Effector memory CD8-positive, alpha-beta T cell (primary cell): ENCODE measurements around the gene CEP170.
"Not testable (repeated sequence)": the region's sequence is repeated elsewhere in the genome, so short reads cannot be mapped to it uniquely, and the experiment has no call there.

ENCODE experiments used
- ATAC-seq: fragments of 150-1000 bp; cut with Tn5 transposase; replicated peaks from 2 replicates; pipeline ENCODE4 v1.10.0; 2021; ENCODE audit warnings: mild to moderate bottlenecking, moderate library complexity
- DNase-seq, 3 experiments: peaks; one replicate each; pipeline ENCODE4 v3.0.0; 2021
- H3K27ac Mint-ChIP-seq, 2 donors: one replicate each; pipeline ENCODE4 v1.8.0; 2022; ENCODE audit warnings: mild to moderate bottlenecking in 2 of 2, mixed read lengths in 2 of 2, moderate library complexity in 2 of 2
- H3K27me3 Mint-ChIP-seq, 2 donors: one replicate each; pipeline ENCODE4 v1.8.0; 2022; ENCODE audit warnings: mixed read lengths in 2 of 2
- H3K36me3 Mint-ChIP-seq: one replicate; pipeline ENCODE4 v1.8.0; 2022; ENCODE audit warnings: mild to moderate bottlenecking, moderate library complexity, mixed read lengths; ENCODE audit not compliant: insufficient read depth
- H3K4me1 Mint-ChIP-seq, 2 donors: one replicate each; pipeline ENCODE4 v1.8.0; 2022; ENCODE audit warnings: low read depth in 2 of 2, mixed read lengths in 2 of 2
- H3K4me3 Mint-ChIP-seq, 2 donors: one replicate each; pipeline ENCODE4 v1.8.0; 2022; ENCODE audit warnings: mild to moderate bottlenecking in 2 of 2, mixed read lengths in 2 of 2, moderate library complexity in 2 of 2
- H3K9me3 Mint-ChIP-seq, 2 donors: one replicate each; pipeline ENCODE4 v1.8.0; 2022; ENCODE audit warnings: mixed read lengths in 2 of 2

Gene CEP170

DNA sequence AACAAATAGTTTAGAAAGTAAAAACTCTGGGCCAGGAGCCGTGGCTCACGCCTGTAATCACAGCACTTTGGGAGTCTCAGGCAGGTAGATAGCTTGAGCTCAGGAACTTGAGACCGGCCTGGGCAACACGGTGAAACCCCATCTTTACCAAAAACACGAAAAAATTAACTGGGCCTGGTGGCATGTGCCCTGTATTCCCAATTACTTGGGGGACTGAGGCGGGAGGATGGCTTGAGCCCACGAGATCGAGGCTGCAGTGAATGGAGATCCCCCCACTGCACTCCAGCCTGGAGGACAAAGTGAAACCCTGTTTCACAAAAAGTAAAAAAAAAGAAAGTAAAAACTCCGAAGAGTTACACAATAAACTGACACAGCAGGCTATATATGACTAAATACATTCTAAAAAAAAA lies 10.6 kb downstream of the CEP170 start:
- H3K4me1 Mint-ChIP-seq: peaks cover 0 to 6% of the 10 kb centered on the region in 2 donors
- H3K27ac Mint-ChIP-seq: no peak overlapping the region
- DNase-seq: no peak

DNA sequence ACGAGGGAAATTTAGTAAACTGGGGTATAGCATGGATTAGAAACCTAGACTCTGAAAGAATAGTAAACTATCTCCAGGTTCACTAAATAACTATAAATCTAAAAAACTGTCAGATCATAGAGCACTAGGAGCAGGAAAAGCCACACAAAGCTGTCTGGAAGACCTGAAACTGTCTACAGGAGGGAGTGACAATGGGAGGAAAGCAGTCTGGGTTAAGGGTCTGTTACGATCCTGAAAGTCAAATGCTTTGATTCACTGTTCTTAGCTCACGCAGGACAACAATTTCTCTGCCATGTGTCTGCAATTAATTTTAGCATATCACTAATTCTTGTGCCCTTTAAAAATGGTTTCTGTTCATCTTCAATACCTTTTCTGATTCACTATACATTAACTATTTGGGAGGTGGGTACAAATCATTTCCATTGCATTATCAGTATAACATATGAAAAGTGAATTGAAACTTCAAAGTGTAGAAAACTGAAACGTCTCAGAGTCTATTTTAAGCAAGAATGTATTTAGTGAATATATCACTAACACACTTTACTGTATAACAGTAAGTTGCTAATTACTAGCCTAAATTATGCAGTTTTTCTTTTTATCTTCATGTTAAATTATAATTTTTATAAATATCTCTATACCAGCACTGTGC lies 18.4 kb downstream of the CEP170 start:
- Mint-ChIP-seq H3K27ac (no peak overlapping the region), H3K4me1 (no peaks in the 10 kb centered on the region)

More for the DNA sequence above, 10.6 kb downstream of the CEP170 start:
- Mint-ChIP-seq H3K4me3 (no peak overlapping the region), H3K9me3 (no peaks in the 10 kb centered on the region), H3K27me3 (no peaks in the 10 kb centered on the region), H3K36me3 (peaks cover 5% of the 10 kb centered on the region)
- no peak for ATAC-seq

DNA sequence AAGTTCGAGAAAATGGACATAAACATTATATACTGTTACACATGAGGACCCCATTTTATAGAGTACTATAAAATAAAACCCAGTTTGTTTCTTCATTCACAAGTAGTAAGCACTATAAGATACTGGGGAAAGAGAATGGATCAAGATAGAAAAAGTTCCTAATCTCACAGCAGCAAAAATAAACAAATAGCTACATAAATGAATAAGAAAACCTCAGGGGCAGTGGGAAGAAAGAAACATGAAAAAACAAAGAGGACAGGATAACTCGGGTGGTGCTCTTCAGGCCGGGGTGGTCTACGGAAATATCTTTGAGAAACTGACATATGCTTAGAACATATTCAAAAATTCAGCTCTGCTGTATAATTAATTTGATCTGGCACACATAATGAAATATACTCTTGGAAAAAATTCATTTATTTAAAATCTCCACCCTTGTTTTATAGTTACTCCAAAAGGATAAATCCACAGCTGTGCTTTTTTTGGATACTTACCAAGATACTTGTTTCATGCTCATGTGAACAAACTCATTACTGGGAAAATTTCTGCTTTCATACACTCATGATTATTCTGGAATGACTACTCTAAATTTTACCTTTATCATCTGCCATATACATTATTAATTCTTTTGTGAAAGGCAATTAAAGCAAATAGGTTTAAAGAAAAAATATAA lies 20.0 kb downstream of the CEP170 start:
- Mint-ChIP-seq H3K4me1 (no peaks in the 10 kb centered on the region), H3K27ac (no peak overlapping the region), H3K27me3 (no peaks in the 10 kb centered on the region), H3K4me3 (no peak overlapping the region), H3K36me3 (peaks cover 3% of the 10 kb centered on the region), H3K9me3 (peaks cover 7 to 9% of the 10 kb centered on the region in 2 donors)
- DNase-seq: no peak
- no peak for ATAC-seq

More for the DNA sequence above, 18.4 kb downstream of the CEP170 start:
- Mint-ChIP-seq H3K36me3 (peaks cover 8% of the 10 kb centered on the region), H3K27me3 (no peaks in the 10 kb centered on the region), H3K9me3 (no peaks in the 10 kb centered on the region), H3K4me3 (no peak overlapping the region)
- ATAC-seq (no peak), DNase-seq (no peak)

DNA sequence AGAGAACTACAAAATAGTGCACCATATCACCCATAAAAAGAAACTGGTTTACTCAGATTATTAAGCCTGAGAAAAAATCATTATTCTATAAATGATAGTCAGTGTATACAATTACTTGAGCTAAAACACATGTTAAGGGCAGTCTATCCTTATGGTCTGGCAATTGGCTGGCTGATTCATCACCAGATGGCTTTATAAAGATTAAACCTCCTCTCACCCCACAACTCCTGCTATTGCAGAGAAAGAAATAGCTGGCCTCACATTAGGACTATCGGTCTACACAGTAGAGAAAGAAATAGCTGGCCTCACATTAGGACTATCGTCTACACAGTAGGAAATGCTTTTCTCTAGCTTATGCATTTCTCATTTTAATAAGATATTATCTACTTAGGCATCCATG lies 21.2 kb downstream of the CEP170 start:
- H3K4me1 Mint-ChIP-seq: peaks cover 3 to 4% of the 10 kb centered on the region in 2 donors
- DNase-seq (no peak), ATAC-seq (no peak)
- H3K27me3 Mint-ChIP-seq: no peaks in the 10 kb centered on the region
- H3K27ac Mint-ChIP-seq: no peak overlapping the region
- H3K36me3 Mint-ChIP-seq: peaks cover 3% of the 10 kb centered on the region
- H3K9me3 Mint-ChIP-seq: peaks cover 7 to 10% of the 10 kb centered on the region in 2 donors
- H3K4me3 Mint-ChIP-seq: no peak overlapping the region

DNA sequence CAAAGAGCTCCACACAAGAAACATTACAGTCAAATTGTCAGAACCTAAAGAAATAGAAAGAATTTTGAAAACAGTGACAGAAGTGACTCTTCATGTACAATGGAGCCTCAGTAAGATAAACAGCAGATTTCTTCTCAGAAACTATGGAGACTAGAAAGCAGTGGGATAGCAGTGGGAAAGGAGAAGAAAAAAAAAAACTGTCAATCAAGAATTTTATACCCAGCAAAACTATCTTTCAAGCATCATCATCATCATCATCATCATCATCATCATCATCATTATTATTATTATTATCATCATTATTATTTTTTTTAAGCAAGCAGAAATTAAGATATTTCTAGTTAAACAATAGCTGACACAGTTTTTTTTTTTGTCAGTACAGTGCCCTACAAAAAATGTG lies 24.2 kb downstream of the CEP170 start:
- no peaks in the 10 kb centered on the region for H3K27me3 Mint-ChIP-seq
- DNase-seq (no peak), ATAC-seq (no peak)
- H3K4me1 Mint-ChIP-seq: peaks cover 5 to 8% of the 10 kb centered on the region in 2 donors
- H3K4me3 Mint-ChIP-seq: no peak overlapping the region
- peaks cover 7 to 10% of the 10 kb centered on the region in 2 donors for H3K9me3 Mint-ChIP-seq
- H3K27ac Mint-ChIP-seq: no peak overlapping the region
- H3K36me3 Mint-ChIP-seq: no peaks in the 10 kb centered on the region

DNA sequence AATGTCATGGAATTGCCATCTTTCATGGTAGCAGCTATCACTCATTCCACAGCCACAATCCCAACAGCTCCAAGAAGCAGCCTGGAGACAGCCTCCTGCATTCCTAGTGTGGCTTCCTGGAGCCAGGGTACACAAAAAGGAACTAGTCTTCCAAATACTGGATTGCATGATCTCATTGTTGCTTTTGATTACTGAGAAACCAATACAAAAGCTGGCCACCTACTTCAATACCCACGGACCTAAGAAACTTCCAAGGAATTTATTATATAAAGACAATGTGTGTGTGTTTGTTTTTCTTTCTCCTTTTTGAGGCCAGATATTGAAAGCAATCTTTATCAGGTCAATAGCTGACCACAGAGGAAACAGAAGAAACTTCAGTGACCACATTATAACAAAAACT lies 25.6 kb downstream of the CEP170 start:
- ATAC-seq (no peak), DNase-seq (no peak)
- Mint-ChIP-seq H3K36me3 (no peaks in the 10 kb centered on the region), H3K4me1 (peaks cover 5 to 8% of the 10 kb centered on the region in 2 donors), H3K4me3 (no peak overlapping the region), H3K27me3 (no peaks in the 10 kb centered on the region), H3K9me3 (peaks cover 7 to 10% of the 10 kb centered on the region in 2 donors), H3K27ac (no peak overlapping the region)

DNA sequence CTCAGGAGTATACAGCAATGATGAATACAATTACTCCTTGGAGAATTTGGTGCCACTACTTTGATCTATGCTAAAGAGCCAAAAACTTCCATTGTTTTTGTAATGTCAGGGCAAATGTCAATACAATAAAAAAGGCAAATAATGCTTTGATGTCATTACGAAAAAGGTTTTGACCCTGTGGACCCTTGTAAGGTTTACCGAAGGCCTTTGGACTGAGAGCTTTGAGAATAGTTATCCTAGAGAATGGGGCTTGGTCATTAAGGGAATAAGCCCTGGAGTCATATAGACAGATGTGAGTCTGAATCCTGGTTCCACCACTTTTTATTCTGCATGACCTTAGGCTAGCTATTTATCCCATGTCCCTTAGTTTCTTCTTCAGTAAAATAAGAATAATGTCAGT lies 27.5 kb downstream of the CEP170 start:
- H3K36me3 Mint-ChIP-seq: no peaks in the 10 kb centered on the region
- DNase-seq (no peak), ATAC-seq (no peak)
- peaks cover 7 to 10% of the 10 kb centered on the region in 2 donors for H3K9me3 Mint-ChIP-seq
- no peak overlapping the region for H3K4me3 Mint-ChIP-seq
- H3K27me3 Mint-ChIP-seq: no peaks in the 10 kb centered on the region
- H3K27ac Mint-ChIP-seq: no peak overlapping the region
- peaks cover 5 to 8% of the 10 kb centered on the region in 2 donors for H3K4me1 Mint-ChIP-seq

DNA sequence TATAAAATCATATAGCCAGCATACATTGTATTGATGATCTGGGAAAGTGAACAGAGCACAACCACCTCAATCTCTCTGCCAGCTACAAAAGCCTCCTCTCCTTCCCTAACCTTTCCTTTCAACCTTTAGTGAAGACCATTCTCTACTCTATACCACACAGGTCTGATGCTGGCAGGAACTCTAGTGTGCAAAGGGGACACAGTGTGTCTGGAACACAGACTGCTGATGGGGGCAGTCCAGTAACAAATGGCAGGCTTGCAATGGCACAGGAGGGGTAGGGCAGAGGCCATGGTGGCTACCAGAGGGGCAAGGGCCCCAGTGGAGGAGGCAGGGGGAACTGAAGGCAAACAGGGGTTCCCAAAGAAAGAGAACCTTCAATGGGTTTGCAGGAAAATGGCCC lies 37.0 kb downstream of the CEP170 start:
- Mint-ChIP-seq H3K4me3 (no peak overlapping the region), H3K9me3 (no peaks in the 10 kb centered on the region), H3K27me3 (no peaks in the 10 kb centered on the region), H3K36me3 (peaks cover 14% of the 10 kb centered on the region), H3K27ac (no peak overlapping the region), H3K4me1 (peaks cover 0 to 2% of the 10 kb centered on the region in 2 donors)
- ATAC-seq: no peak
- no peak for DNase-seq

DNA sequence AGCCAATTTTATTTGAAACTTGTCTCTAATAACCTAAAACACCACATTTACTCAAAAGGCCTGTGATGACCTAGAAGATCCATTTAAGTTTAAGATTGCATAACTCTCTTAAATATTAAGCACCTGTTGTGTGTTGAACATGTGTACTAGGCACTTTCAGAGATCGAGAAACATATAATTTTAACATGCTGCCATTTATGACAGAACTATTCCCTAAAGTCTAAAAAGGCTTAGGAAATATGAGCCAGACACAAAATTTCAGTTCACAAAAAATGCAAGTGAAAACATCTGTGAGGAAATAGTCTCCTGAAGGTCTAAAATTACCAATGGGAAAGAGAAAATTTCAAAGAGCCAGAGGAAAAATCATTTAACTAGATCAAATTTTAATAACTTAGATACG lies 37.7 kb downstream of the CEP170 start:
- Mint-ChIP-seq H3K27ac (no peak overlapping the region), H3K36me3 (peaks cover 16% of the 10 kb centered on the region), H3K4me1 (peaks cover 0 to 2% of the 10 kb centered on the region in 2 donors), H3K4me3 (no peak overlapping the region), H3K27me3 (no peaks in the 10 kb centered on the region), H3K9me3 (no peaks in the 10 kb centered on the region)
- no peak for DNase-seq
- ATAC-seq: no peak

DNA sequence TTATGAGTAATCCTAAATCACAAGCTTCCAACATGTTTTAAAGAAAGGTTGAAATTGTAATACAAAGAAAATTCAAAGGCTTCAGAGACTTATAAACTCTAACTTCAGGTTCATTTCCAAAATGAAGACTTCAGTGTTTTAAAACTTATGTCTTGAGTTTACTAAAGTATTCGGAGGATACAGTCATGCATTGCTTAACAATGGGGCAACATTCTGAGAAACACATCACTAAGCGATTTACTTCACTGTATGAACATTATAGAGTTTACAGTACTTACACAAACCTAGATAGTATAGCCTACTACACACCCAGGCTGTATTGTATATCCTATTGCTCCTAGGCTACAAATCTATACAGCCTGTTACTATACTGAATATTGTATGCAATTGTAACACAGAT lies 38.3 kb downstream of the CEP170 start:
- no peaks in the 10 kb centered on the region for H3K9me3 Mint-ChIP-seq
- DNase-seq (no peak), ATAC-seq (no peak)
- H3K36me3 Mint-ChIP-seq: peaks cover 15% of the 10 kb centered on the region
- peaks cover 0 to 2% of the 10 kb centered on the region in 2 donors for H3K4me1 Mint-ChIP-seq
- H3K27ac Mint-ChIP-seq: no peak overlapping the region
- H3K4me3 Mint-ChIP-seq: no peak overlapping the region
- H3K27me3 Mint-ChIP-seq: no peaks in the 10 kb centered on the region

DNA sequence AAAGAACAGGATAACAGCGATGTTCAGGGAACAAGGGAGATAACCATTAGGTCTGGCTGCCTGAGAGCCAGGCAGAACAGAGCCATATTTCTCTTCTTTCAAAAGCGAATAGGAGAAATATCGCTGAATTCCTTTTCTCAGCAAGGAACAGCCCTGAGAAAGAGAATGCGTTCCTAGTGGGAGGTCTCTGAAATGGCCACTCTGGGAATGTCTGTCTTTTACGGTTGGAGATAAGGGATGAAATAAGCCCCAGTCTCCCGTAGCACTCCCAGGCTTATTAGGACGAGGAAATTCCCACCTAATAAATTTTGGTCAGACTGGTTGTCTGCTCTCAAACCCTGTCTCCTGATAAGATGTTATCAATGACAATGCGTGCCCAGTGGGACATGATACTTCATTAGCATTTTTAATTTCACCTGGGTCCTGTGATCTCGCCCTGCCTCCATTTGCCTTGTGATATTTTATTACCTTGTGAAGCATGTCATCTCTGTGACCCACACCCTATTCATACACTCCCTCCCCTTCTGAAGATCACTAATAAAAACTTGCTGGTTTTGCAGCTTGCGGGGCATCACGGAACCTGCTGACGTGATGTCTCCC lies 39.7 kb downstream of the CEP170 start:
- not testable (repeated sequence) for H3K9me3 Mint-ChIP-seq, ATAC-seq, DNase-seq, H3K4me3 Mint-ChIP-seq, H3K27ac Mint-ChIP-seq, H3K4me1 Mint-ChIP-seq, H3K27me3 Mint-ChIP-seq
- H3K36me3 Mint-ChIP-seq: peaks cover 11% of the 10 kb centered on the region

DNA sequence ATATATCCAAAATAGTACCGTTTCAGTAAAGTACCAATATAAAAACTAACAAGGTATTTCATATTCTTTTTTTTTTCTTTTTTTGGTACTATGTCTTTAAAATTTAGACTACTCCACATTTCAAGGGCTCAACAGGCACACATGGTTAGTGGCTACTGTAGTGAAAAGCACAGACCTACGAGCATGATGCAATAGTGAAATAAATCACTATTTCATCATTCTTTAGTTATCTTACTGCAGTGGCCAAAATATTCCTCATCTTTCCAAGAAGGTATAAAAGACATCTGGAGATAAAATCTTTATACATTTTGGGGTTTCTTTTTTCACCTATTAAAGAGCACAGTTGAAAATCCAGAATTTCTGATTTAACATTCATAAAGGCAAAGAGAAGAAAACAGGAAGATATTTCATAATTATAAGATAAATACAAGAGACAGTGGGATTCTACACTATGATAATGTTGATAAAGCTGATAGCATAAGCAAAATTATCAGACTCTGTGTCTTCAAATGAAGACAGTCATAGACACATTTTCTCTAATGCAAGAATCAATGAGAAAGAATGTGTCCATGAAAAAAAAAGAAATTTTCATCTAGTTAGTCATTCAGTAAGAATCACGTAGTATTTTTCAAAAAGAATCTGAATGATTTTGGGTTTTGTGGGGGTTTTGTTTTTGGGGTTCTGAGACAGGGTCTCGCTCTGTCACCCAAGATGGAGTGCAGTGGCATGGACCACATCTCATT lies 41.9 kb downstream of the CEP170 start:
- ATAC-seq: no peak
- Mint-ChIP-seq H3K27ac (no peak overlapping the region), H3K27me3 (no peaks in the 10 kb centered on the region), H3K9me3 (no peaks in the 10 kb centered on the region), H3K4me3 (no peak overlapping the region), H3K4me1 (peaks cover 0 to 2% of the 10 kb centered on the region in 2 donors), H3K36me3 (peaks cover 11% of the 10 kb centered on the region)
- DNase-seq: no peak

DNA sequence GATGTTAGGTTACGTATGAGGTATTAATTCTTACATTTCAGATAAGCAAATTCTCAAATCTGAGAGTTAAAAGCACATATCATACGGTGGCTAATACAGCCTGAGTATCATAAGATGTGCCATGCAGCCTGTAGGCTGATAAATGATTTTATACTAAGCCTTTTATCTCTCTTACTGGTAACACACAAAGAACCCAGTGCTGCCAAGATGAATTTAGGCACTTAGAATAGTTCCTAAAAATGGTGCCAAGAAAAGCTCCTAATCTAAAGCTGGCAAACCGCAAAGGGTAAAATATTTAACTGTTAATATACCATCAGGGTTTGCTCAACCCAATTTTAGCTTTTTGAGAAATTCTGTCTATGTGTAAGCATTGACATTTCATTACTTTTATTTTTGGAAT lies 43.1 kb downstream of the CEP170 start:
- H3K9me3 Mint-ChIP-seq, H3K4me1 Mint-ChIP-seq, H3K27me3 Mint-ChIP-seq, H3K36me3 Mint-ChIP-seq, H3K4me3 Mint-ChIP-seq, DNase-seq, ATAC-seq, H3K27ac Mint-ChIP-seq: not testable (repeated sequence)
